LNCaP clone FGC (cell line): Measurements from ENCODE around the gene PCNA.

Experiments used
- DNase-seq: peaks from one replicate; pipeline ENCODE4 v3.0.0-alpha.2; 2011; ENCODE audit warnings: low read depth
- H3K4me3 ChIP-seq: 2 replicates; pipeline ENCODE4 v1.5.1; 2011; ENCODE audit warnings: mild to moderate bottlenecking, low read depth, low read length, control low read depth
- CTCF ChIP-seq: IDR thresholded peaks from 2 replicates; pipeline ENCODE4 v1.5.1; 2012; ENCODE audit warnings: mild to moderate bottlenecking; ENCODE audit not compliant: control insufficient read depth, insufficient read depth; ENCODE audit errors: extremely low read depth

Gene PCNA

DNA sequence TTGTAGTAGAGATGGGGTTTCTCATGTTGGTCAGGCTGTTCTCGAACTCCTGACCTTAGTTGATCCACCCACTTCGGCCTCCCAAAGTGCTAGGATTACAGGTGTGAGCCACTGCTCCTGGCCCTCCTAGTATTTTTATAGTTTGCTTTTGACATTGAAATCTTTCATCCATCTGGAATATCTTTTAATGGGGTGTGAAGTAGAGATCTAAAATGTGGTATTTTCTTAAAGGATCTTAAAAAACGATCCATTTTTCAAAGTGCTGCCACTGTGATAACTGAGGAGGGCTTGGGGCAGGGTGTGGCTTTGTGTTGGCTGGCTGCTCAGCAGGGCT lies 30.1 kb upstream of the PCNA start:
- H3K4me3 ChIP-seq, result no peak overlapping the region
- TF ChIP-seq CTCF, result no peak
- no peak for DNase-seq

GRCh38 chr20:5148581-5148980 lies 28.8 kb upstream of the PCNA start:
- no peak for TF ChIP-seq CTCF

GRCh38 chr20:5146871-5147592 lies 27.3 kb upstream of the PCNA start:
- DNase-seq, result no peak
- no peak for TF ChIP-seq CTCF
- H3K4me3 ChIP-seq, result no peak overlapping the region

More at GRCh38 chr20:5148581-5148980, 28.8 kb upstream of the PCNA start:
- no peak for DNase-seq
- H3K4me3 ChIP-seq, result no peak overlapping the region

DNA sequence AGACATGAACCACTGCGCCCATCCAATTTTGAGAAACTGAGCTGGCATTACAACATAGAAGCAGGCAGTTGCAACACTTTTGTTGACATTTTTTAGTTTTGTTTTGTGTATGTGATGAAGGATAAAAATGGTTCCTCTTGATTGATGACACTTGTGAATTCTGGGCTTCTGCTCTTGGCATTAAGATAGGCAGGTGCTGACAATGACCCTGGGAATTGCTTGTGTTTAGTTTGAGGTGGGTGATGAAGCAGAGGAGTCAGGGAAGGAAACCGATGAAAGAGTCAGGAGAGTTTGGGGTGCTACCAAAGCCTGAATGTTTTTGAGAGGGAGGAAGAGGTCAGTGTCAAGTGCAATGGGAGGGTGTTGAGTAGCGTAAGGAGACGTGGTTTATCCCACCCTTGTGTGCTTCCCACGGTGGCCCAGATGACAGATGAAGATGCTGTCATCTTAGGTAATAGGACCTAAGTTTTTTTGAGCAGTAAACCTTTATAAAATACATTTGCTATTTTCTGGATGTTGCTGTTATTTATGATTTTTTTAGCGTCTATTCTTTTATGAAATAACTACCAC lies 26.4 kb upstream of the PCNA start:
- TF ChIP-seq CTCF, result no peak
- DNase-seq, result no peak
- no peak overlapping the region for H3K4me3 ChIP-seq

DNA sequence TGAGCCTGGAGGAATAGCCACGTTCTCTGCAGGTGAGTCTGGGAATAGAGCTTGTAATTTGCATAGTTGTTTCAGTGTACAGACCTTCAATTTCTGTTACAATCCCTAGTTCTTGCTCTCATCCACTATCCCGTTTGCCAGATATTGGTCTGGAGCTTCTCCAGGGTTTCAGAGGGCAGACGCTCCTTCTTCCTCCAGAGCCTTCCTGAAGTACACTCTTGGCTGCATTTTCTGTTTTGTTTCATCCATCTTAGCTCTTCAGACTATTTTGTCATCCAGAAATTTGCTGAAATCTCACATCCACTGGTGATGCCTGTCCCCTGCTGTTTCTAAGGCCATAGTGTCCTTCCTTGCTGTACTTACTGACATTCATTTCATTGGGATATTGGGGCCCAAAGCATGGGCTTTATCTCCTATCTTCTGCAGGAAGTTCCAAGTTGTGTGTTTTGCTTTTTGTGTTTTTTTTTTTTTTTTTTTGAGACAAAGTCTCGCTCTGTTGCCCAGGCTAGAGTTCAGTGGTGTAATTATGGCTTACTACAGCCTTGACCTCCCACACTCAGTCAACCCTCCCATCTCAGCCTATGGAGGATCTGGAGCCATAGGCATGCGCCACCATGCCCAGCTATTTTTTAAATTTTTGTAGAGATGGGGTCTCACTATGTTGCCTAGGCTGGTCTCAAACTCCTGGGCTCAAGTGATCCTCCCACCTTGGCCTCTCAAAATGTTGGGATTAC lies 25.8 kb upstream of the PCNA start:
- DNase-seq, result no peak
- TF ChIP-seq CTCF, result no peak
- H3K4me3 ChIP-seq, result no peak overlapping the region

DNA sequence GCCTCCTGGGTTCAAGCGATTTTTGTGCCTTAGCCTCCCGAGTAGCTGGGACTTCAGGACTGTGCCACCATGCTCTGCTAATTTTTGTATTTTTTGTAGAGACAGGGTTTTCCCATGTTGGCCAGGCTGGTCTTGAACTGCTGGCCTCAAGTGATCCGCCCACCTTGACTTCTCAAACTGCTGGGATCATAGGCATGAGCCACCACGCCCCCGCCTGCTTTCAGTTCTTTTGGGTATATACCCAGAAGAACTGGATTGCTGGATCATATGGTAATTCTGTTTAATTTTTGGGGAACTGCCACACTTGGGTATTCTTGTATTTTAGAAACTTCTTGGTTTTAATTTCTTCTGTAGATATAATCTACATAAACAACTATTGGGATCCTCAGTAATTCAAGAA lies 24.1 kb upstream of the PCNA start:
- H3K4me3 ChIP-seq, result no peak overlapping the region
- no peak for DNase-seq
- TF ChIP-seq CTCF, result no peak
